GM12874 (cell line): ENCODE data around the gene ALDH18A1.

Experiments used
- CTCF ChIP-seq: IDR thresholded peaks from 2 replicates; pipeline ENCODE4 v1.5.1; 2011; ENCODE audit warnings: low read depth, mild to moderate bottlenecking, control low read depth, low read length, moderate library complexity; ENCODE audit not compliant: insufficient read depth

Gene ALDH18A1

GRCh38 chr10:95574649-95575365 lies 81.7 kb downstream of the ALDH18A1 start:
- no peak for TF ChIP-seq CTCF

- TF ChIP-seq CTCF, result no peak
Observed at GRCh38 chr10:95573964-95574604, 82.4 kb downstream of the ALDH18A1 start.

GRCh38 chr10:95573527-95573926 lies 83.0 kb downstream of the ALDH18A1 start:
- no peak for TF ChIP-seq CTCF

- no peak for TF ChIP-seq CTCF
Observed at GRCh38 chr10:95572131-95572820, 84.2 kb downstream of the ALDH18A1 start.

- TF ChIP-seq CTCF, result no peak
Observed at GRCh38 chr10:95571390-95571789, 85.1 kb downstream of the ALDH18A1 start.

GRCh38 chr10:95569368-95569767 lies 87.1 kb downstream of the ALDH18A1 start:
- TF ChIP-seq CTCF, result no peak

- TF ChIP-seq CTCF, result no peak
Observed at GRCh38 chr10:95567903-95568630, 88.4 kb downstream of the ALDH18A1 start.
